Thoracic aorta (tissue), 2 donors: ENCODE results near the gene LNX1. TPM values are rescaled to one million over a fixed set of nuclear protein-coding genes. Genes with fewer than 3 reads are reported as not detected.
A peak's percentile ranks its signal among the peaks of the same experiment; 100 is the strongest.

Source experiments
- ATAC-seq: fragments of 150-250 bp; one replicate; pipeline ENCODE4 v1.8.0; 2017; ENCODE audit warnings: low read depth; ENCODE audit not compliant: insufficient number of reproducible peaks, low FRiP score
- DNase-seq: peaks from one replicate; pipeline ENCODE4 v3.0.0-alpha.2; 2020; ENCODE audit warnings: low spot score
- H3K27ac ChIP-seq, 2 donors: fragments of 200-600 bp; sonication (generic); 1 replicate in 1 of 2; 2 replicates in 1 of 2; pipeline ENCODE4 v1.5.1; 2016; ENCODE audit warnings: mild to moderate bottlenecking in 2 of 2, moderate library complexity in 2 of 2
- H3K27me3 ChIP-seq: fragments of 200-600 bp; sonication (generic); replicated peaks from 2 replicates; pipeline ENCODE4 v1.6.0; 2016; ENCODE audit warnings: mild to moderate bottlenecking; ENCODE audit not compliant: insufficient read depth
- H3K36me3 ChIP-seq: fragments of 200-600 bp; sonication (generic); one replicate; pipeline ENCODE4 v1.5.1; 2016
- H3K4me1 ChIP-seq, 2 donors: fragments of 200-600 bp; sonication (generic); 1 replicate in 1 of 2; 2 replicates in 1 of 2; pipeline versions ENCODE4 v1.5.1 to v1.6.0; 2016; ENCODE audit warnings: low read depth in 2 of 2, mild to moderate bottlenecking in 1 of 2; ENCODE audit not compliant: control insufficient read depth in 1 of 2
- H3K4me3 ChIP-seq: fragments of 200-600 bp; sonication (generic); 2 replicates; pipeline ENCODE4 v1.5.1; 2016; ENCODE audit warnings: mild to moderate bottlenecking
- H3K9me3 ChIP-seq: fragments of 200-600 bp; sonication (generic); 2 replicates; pipeline ENCODE4 v1.5.1; 2016
- total RNA-seq, 2 donors: library from RNA; depleted of rRNA; stranded (reverse); fragments of >200 nt; gene quantifications; one replicate each; pipeline versions ENCODE4 v1.1.0 to v1.2.3, GENCODE V29; 2016
- TF ChIP-seq, protein P1 (sequence below): fragments of 200-600 bp; sonication (generic); IDR thresholded peaks from one replicate; pipeline ENCODE4 v1.5.1; 2019; ENCODE audit warnings: antibody characterized with exemption

LNX1 gene
- total RNA-seq, 2 donors from 2014 or later, result 12.6 to 24.1 TPM

DNA sequence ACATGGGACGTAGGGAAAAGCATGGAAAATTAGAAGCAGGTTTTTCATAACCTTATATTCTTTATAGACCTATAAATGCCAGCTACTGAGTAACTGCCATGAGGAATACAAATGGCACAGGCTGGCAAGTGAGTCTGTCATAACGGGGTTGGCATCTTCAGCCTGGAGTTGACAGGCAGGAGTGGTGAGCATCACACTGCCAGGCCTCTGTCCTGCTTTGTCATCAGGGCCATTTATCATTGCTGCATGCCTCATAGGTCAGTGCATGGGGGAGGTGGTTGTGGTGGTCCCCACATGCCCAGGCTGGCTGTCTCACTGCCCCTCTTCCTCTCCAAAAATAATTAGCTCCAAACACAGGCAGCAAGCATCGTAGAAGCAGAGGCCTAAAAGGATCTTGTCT, 72.5 kb downstream of the LNX1 start:
- DNase-seq (no peak), ATAC-seq (no peak)
- H3K9me3 ChIP-seq, result no peaks in the 10 kb centered on the region
- H3K27ac ChIP-seq, result no peak overlapping the region
- TF ChIP-seq, protein P1, sequence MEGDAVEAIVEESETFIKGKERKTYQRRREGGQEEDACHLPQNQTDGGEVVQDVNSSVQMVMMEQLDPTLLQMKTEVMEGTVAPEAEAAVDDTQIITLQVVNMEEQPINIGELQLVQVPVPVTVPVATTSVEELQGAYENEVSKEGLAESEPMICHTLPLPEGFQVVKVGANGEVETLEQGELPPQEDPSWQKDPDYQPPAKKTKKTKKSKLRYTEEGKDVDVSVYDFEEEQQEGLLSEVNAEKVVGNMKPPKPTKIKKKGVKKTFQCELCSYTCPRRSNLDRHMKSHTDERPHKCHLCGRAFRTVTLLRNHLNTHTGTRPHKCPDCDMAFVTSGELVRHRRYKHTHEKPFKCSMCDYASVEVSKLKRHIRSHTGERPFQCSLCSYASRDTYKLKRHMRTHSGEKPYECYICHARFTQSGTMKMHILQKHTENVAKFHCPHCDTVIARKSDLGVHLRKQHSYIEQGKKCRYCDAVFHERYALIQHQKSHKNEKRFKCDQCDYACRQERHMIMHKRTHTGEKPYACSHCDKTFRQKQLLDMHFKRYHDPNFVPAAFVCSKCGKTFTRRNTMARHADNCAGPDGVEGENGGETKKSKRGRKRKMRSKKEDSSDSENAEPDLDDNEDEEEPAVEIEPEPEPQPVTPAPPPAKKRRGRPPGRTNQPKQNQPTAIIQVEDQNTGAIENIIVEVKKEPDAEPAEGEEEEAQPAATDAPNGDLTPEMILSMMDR, result no peak
- no peak overlapping the region for H3K4me3 ChIP-seq
- H3K27me3 ChIP-seq, result no peaks in the 10 kb centered on the region
- H3K4me1 ChIP-seq, result peaks cover 0 to 4% of the 10 kb centered on the region in 2 donors
- H3K36me3 ChIP-seq, result no peaks in the 10 kb centered on the region

GRCh38 chr4:53515076-53515475, 76.2 kb downstream of the LNX1 start:
- Histone ChIP-seq H3K9me3 (no peaks in the 10 kb centered on the region), H3K4me1 (peaks cover 8 to 14% of the 10 kb centered on the region in 2 donors), H3K36me3 (no peaks in the 10 kb centered on the region), H3K4me3 (no peak overlapping the region), H3K27ac (no peak overlapping the region), H3K27me3 (no peaks in the 10 kb centered on the region)
- TF ChIP-seq, protein P1, result no peak
- DNase-seq (no peak), ATAC-seq (no peak)

GRCh38 chr4:53514509-53514908, 76.8 kb downstream of the LNX1 start:
- TF ChIP-seq, protein P1, result no peak
- ATAC-seq (no peak), DNase-seq (no peak)
- Histone ChIP-seq H3K36me3 (no peaks in the 10 kb centered on the region), H3K4me3 (no peak overlapping the region), H3K4me1 (peaks cover 8 to 19% of the 10 kb centered on the region in 2 donors), H3K9me3 (no peaks in the 10 kb centered on the region), H3K27me3 (no peaks in the 10 kb centered on the region), H3K27ac (no peak overlapping the region)

GRCh38 chr4:53512608-53513007, 78.7 kb downstream of the LNX1 start:
- H3K4me1 ChIP-seq, result peaks cover 13 to 33% of the 10 kb centered on the region in 2 donors
- ATAC-seq (no peak), DNase-seq (no peak)
- TF ChIP-seq, protein P1, result no peak
- H3K4me3 ChIP-seq, result no peak overlapping the region
- H3K27me3 ChIP-seq, result no peaks in the 10 kb centered on the region
- H3K36me3 ChIP-seq, result no peaks in the 10 kb centered on the region
- H3K27ac ChIP-seq, result no peak overlapping the region
- no peaks in the 10 kb centered on the region for H3K9me3 ChIP-seq

- TF ChIP-seq, protein P1, result no peak
- no peaks in the 10 kb centered on the region for H3K27me3 ChIP-seq
- DNase-seq (no peak), ATAC-seq (no peak)
- H3K4me1 ChIP-seq, result peaks cover 18 to 39% of the 10 kb centered on the region in 2 donors
- H3K27ac ChIP-seq, result peak overlapping the region in 1 of 2 donors; percentile 44
- H3K9me3 ChIP-seq, result no peaks in the 10 kb centered on the region
- H3K36me3 ChIP-seq, result no peaks in the 10 kb centered on the region
- H3K4me3 ChIP-seq, result no peak overlapping the region
Measured at GRCh38 chr4:53511014-53511413, 80.3 kb downstream of the LNX1 start.
